Activated CD8-positive, alpha-beta T cell treated with anti-CD3 and anti-CD28 coated beads for 36 hours (primary cell): ENCODE data around the gene C5orf24. TPM values are rescaled to one million over a fixed set of nuclear protein-coding genes. Genes with fewer than 3 reads are reported as not detected.

Experiments
- ATAC-seq: fragments of 200-7000 bp; cut with Tn5 transposase; one replicate; pipeline ENCODE4 v1.10.0; 2021; ENCODE audit warnings: mild to moderate bottlenecking, moderate library complexity
- CTCF ChIA-PET: fragments of 350-600 bp; sonication (Branson Sonifier 250); formaldehyde crosslinking; loops from one replicate; lab custom pipeline; 2021; ENCODE audit warnings: antibody characterized with exemption; lab: Charles Lee
- POLR2A ChIA-PET: fragments of 350-600 bp; sonication (Branson Sonifier 250); formaldehyde crosslinking; loops from one replicate; lab custom pipeline; 2021; ENCODE audit warnings: antibody characterized with exemption; lab: Charles Lee
- DNase-seq: peaks from one replicate; pipeline ENCODE4 v3.0.0-alpha.2; 2020
- H3K27ac Mint-ChIP-seq: one replicate; pipeline ENCODE4 v1.8.0; 2021; ENCODE audit warnings: mild to moderate bottlenecking, mixed read lengths
- H3K27me3 Mint-ChIP-seq: one replicate; pipeline ENCODE4 v1.8.0; 2021; ENCODE audit warnings: mixed read lengths
- H3K36me3 Mint-ChIP-seq: one replicate; pipeline ENCODE4 v1.8.0; 2021; ENCODE audit warnings: low read depth, mixed read lengths
- H3K4me1 Mint-ChIP-seq: one replicate; pipeline ENCODE4 v1.8.0; 2021; ENCODE audit warnings: low read depth, mixed read lengths
- H3K4me3 Mint-ChIP-seq: one replicate; pipeline ENCODE4 v1.8.0; 2021; ENCODE audit warnings: mild to moderate bottlenecking, moderate library complexity, mixed read lengths
- H3K9me3 Mint-ChIP-seq: one replicate; pipeline ENCODE4 v1.8.0; 2021; ENCODE audit warnings: mixed read lengths
- intact Hi-C: fragments of 100-400 bp; cut with micrococcal nuclease; formaldehyde crosslinking; loops from one replicate; pipeline ENCODE4 v1.10.0; 2022
- total RNA-seq, 2 experiments: library from RNA; stranded (reverse); gene quantifications; one replicate each; pipeline ENCODE4 v1.2.3, GENCODE V29; 2021
- TF ChIP-seq, protein P1 (sequence below): fragments of 200-600 bp; IDR thresholded peaks from one replicate; pipeline ENCODE4 v1.8.0; 2022; ENCODE audit warnings: antibody characterized with exemption, mild to moderate bottlenecking

Gene C5orf24
- total RNA-seq, 2 experiments from 2014 or later: 24.4 to 25.3 TPM

DNA sequence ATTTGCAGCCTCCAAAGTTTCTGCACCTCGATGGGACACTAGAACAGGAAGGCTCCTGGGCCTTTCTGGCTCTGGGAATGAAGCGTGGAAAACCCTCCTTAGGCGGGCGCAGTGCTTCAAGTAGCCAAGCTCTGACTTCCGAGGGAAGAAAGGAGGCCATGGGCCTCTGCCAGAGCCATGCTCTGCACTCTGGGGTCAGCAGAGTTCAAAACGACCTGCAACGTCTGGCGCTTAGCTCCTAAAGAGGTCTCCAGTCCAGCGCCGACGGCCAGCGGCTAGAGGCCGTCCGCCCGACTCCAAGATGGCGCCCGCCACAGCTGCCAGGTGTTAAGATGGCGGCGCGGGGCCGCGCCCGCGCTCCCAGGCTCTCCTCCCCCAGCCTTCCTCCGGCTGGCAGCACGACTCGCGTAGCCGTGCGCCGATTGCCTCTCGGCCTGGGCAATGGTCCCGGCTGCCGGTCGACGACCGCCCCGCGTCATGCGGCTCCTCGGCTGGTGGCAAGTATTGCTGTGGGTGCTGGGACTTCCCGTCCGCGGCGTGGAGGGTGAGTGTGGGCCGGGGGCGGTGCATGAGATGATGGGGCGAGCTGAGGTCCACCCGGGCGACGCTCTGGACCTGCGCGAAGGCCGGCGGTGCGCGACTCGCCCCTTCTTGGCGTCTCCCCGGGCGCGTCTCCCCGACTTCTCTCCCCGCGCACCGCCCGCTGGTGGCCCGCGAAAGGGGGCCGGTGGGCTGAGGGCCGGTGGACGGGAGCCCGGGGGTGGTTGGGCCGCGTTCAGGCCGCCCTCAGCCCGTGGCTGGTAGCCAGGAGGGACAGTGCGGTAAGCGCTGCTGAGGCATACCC, 28.4 kb downstream of the C5orf24 start, which contains the start of gene TXNDC15:
TXNDC15 (plus strand) TSS at position 385 of the 844 bp plus-strand sequence; CDS start at position 442, 57 bp downstream.
- intact Hi-C loops: no loop called here
- TF ChIP-seq, protein P1, sequence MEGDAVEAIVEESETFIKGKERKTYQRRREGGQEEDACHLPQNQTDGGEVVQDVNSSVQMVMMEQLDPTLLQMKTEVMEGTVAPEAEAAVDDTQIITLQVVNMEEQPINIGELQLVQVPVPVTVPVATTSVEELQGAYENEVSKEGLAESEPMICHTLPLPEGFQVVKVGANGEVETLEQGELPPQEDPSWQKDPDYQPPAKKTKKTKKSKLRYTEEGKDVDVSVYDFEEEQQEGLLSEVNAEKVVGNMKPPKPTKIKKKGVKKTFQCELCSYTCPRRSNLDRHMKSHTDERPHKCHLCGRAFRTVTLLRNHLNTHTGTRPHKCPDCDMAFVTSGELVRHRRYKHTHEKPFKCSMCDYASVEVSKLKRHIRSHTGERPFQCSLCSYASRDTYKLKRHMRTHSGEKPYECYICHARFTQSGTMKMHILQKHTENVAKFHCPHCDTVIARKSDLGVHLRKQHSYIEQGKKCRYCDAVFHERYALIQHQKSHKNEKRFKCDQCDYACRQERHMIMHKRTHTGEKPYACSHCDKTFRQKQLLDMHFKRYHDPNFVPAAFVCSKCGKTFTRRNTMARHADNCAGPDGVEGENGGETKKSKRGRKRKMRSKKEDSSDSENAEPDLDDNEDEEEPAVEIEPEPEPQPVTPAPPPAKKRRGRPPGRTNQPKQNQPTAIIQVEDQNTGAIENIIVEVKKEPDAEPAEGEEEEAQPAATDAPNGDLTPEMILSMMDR: no peak
- H3K27ac Mint-ChIP-seq: peak within 1 kb of the TSS; percentile 94
- peak within 1 kb of the TSS; percentile 85 for H3K4me3 Mint-ChIP-seq
- ATAC-seq (peak; percentile 87), DNase-seq (peak; percentile 87)
- H3K36me3 Mint-ChIP-seq: peaks cover 4% of the 10 kb centered on the region
- H3K9me3 Mint-ChIP-seq: no peaks in the 10 kb centered on the region
- no peaks in the 10 kb centered on the region for H3K27me3 Mint-ChIP-seq
- ChIA-PET CTCF (interaction anchor here (0.9 to 2.9 kb wide), 4 partner anchors 12 to 34 kb away, joined by 3 to 8 read pairs (median 4); partner anchors contain the start of genes C5orf24 and PCBD2), POLR2A (interaction anchor here (0.7 to 3.3 kb wide), 15 partner anchors 9 to 43 kb away, joined by 3 to 19 read pairs (median 4); partner anchors contain the start of genes C5orf24 and PCBD2)
- peaks cover 32% of the 10 kb centered on the region for H3K4me1 Mint-ChIP-seq

DNA sequence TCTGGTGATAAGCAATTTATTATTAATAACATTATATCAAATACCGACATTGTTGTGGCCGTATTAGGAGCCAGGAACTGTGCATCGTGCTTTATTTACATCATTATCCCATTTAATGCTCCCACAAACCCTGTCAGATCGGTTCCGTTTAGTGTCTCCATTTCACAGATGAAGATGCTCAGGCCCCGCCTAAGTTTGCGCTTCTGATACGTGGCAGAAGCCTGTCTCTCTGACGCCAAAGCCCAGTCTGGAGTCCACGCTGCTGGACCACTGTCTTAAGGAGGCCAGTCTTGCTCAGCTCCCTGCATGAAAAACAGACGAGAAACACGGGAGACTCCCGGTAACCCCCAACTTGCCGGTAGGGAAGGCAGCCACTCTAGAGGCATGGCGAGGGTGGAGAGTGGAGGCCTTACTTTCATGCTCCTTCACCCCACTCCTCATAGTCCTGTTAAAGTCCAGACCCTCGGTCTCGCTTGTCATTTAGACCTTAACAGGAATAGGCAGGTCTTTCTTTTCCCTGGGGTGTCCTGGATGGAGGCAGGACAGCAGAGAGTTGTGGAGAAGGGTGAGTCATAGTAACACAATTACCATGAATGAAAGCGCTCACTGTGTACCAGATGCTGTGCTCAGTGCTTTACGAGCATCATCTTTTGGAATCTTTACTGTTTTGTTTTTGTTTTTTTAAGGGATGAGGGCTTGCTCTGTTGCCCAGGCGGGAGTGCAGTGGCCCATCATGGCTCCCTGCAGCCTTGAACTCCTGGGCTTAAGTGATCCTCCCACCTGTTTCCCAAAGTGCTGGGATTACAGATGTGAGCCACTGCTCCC, 29.3 kb downstream of the C5orf24 start:
- peak; percentile 56 for DNase-seq
- H3K9me3 Mint-ChIP-seq: no peaks in the 10 kb centered on the region
- POLR2A ChIA-PET: interaction anchor here (0.7 to 3.3 kb wide), 7 partner anchors 11 to 42 kb away, joined by 3 to 19 read pairs (median 7); partner anchors contain the start of genes C5orf24 and PCBD2
- H3K36me3 Mint-ChIP-seq: peaks cover 4% of the 10 kb centered on the region
- peak; percentile 57 for ATAC-seq
- CTCF ChIA-PET: interaction anchor here (1.1 kb wide), 1 partner anchor 30 kb away, joined by 4 read pairs; the partner anchor contains the start of gene C5orf24
- TF ChIP-seq, protein P1: no peak
- H3K4me1 Mint-ChIP-seq: peaks cover 33% of the 10 kb centered on the region
- peak overlapping the region; percentile 94 for H3K27ac Mint-ChIP-seq
- intact Hi-C loops: no loop called here
- peak overlapping the region; percentile 85 for H3K4me3 Mint-ChIP-seq
- H3K27me3 Mint-ChIP-seq: no peaks in the 10 kb centered on the region

DNA sequence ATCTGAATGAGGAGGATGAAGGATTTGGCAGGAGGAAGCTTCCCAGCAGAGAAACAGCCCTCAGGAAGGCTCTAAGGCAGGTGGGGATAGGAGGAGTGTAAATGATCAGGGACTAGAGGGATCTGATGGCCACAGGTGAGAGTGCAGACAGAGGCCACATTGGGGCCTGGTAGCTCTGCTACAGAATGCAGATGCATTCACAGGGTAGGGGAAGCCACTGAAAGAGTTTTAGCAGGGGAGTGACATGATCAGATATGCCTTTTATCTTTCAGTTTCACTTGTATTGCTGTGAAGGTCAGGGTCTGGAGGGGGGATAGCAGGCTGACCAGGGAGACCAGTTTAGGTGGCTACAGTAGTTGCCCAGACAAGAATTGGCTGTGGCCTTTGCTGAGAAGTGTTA, 31.4 kb downstream of the C5orf24 start:
- Mint-ChIP-seq H3K9me3 (no peaks in the 10 kb centered on the region), H3K27ac (peak overlapping the region; percentile 7), H3K36me3 (peaks cover 7% of the 10 kb centered on the region), H3K4me1 (peaks cover 38% of the 10 kb centered on the region), H3K4me3 (no peak overlapping the region), H3K27me3 (no peaks in the 10 kb centered on the region)
- ChIA-PET POLR2A (interaction anchor here (0.7 to 1.6 kb wide), 6 partner anchors 8 to 32 kb away, joined by 3 to 5 read pairs (median 4); partner anchors contain the start of genes C5orf24 and PCBD2), CTCF (interaction anchor here (1.6 kb wide), 1 partner anchor 9 kb away, joined by 4 read pairs; no protein-coding TSS in a partner anchor)
- intact Hi-C loops: no loop called here
- peak; percentile 8 for DNase-seq
- peak; percentile 10 for ATAC-seq
- TF ChIP-seq, protein P1: no peak

DNA sequence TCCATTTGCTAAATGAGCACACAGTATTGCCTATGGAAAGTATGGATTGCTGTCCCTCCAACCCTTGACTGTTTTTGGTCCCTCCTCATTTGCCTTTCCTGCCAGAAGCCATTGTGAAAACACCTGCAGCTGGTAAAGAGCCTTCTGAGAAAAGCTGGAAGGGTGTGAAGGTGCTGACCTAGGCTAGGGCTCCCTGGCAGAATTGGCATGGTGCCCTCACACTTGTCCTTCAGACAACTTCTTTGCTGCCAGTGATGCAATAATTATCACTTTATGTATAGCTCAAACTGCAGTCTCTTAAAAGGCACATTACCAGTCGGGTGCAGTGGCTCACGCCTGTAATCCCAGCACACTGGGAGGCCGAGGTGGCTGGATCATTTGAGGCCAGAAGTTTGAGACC, 32.6 kb downstream of the C5orf24 start:
- TF ChIP-seq, protein P1: no peak
- CTCF ChIA-PET: interaction anchor here (2.9 kb wide), 1 partner anchor 26 kb away, joined by 9 read pairs; the partner anchor contains the start of gene PCBD2
- Mint-ChIP-seq H3K36me3 (peaks cover 7% of the 10 kb centered on the region), H3K27me3 (no peaks in the 10 kb centered on the region), H3K27ac (peak overlapping the region; percentile 48), H3K9me3 (no peaks in the 10 kb centered on the region), H3K4me3 (no peak overlapping the region), H3K4me1 (peaks cover 30% of the 10 kb centered on the region)
- DNase-seq (no peak), ATAC-seq (no peak)
- intact Hi-C loops: no loop called here
- POLR2A ChIA-PET: interaction anchor here (0.7 to 0.8 kb wide), 2 partner anchors 42 to 120 kb away, joined by 3 read pairs; partner anchors contain the start of gene DDX46
